ENCODE results near the gene RAC2.

RAC2 gene

GRCh38 chr22:37224757-37225420 lies 19.2 kb downstream of the RAC2 start:
- peak overlapping the region; percentile 98; the same call in 1 of the 2 replicates for H3K27ac ChIP-seq (ENCODE audit: low read length)
- no peaks in the 10 kb centered on the region for H3K27me3 ChIP-seq (replicated peaks; ENCODE audit: insufficient read depth, low read length)
- peaks cover 74% of the 10 kb centered on the region for H3K4me1 ChIP-seq (ENCODE audit: low read length)
- H3K4me3 ChIP-seq (ENCODE audit: low read length), result no peak overlapping the region
- H3K9ac ChIP-seq (ENCODE audit: low read length), result no peak overlapping the region
- peaks cover 89% of the 10 kb centered on the region for H3F3A ChIP-seq (ENCODE audit: insufficient read depth, low read length)
- no peaks in the 10 kb centered on the region for H3K9me2 ChIP-seq (replicated peaks; ENCODE audit: insufficient read depth, low read length)
- H4K20me1 ChIP-seq (ENCODE audit: insufficient read depth, low read length), result no peaks in the 10 kb centered on the region
- peaks cover 54% of the 10 kb centered on the region for H3K79me2 ChIP-seq (ENCODE audit: low read length)
- no peak overlapping the region for H2AFZ ChIP-seq (ENCODE audit: low read length)
- H3K9me3 ChIP-seq (replicated peaks; ENCODE audit: insufficient read depth, low read length), result no peaks in the 10 kb centered on the region
- no peak for TF ChIP-seq CTCF (IDR thresholded peaks at IDR 0.05; ENCODE audit: low read length)
- TF ChIP-seq EZH2 (optimal IDR thresholded peaks at IDR 0.05; ENCODE audit: low read depth, low read length), result no peak
- H3K36me3 ChIP-seq (replicated peaks; ENCODE audit: insufficient read depth, low read length), result peaks cover 24% of the 10 kb centered on the region
- no peak for DNase-seq
- H3K4me2 ChIP-seq (ENCODE audit: low read depth, low read length), result peak overlapping the region; percentile 44; the same call in 1 of the 2 replicates

GRCh38 chr22:37223965-37224551 lies 20.0 kb downstream of the RAC2 start:
- Histone ChIP-seq H3K79me2 (ENCODE audit: low read length) (peaks cover 46% of the 10 kb centered on the region), H3K36me3 (replicated peaks; ENCODE audit: insufficient read depth, low read length) (peaks cover 21% of the 10 kb centered on the region), H3K27me3 (replicated peaks; ENCODE audit: insufficient read depth, low read length) (no peaks in the 10 kb centered on the region), H3K9ac (ENCODE audit: low read length) (no peak overlapping the region), H4K20me1 (ENCODE audit: insufficient read depth, low read length) (no peaks in the 10 kb centered on the region), H3K4me2 (ENCODE audit: low read depth, low read length) (peak overlapping the region; percentile 44), H3K9me3 (replicated peaks; ENCODE audit: insufficient read depth, low read length) (no peaks in the 10 kb centered on the region), H3K9me2 (replicated peaks; ENCODE audit: insufficient read depth, low read length) (no peaks in the 10 kb centered on the region), H3K4me1 (ENCODE audit: low read length) (peaks cover 74% of the 10 kb centered on the region), H3K4me3 (ENCODE audit: low read length) (no peak overlapping the region), H3K27ac (ENCODE audit: low read length) (peak overlapping the region; percentile 98), H2AFZ (ENCODE audit: low read length) (no peak overlapping the region), H3F3A (ENCODE audit: insufficient read depth, low read length) (peaks cover 89% of the 10 kb centered on the region)
- TF ChIP-seq CTCF (IDR thresholded peaks at IDR 0.05; ENCODE audit: low read length) (no peak), EZH2phosphoT487 (IDR thresholded peaks at IDR 0.05; ENCODE audit: low read length) (no peak), EZH2 (optimal IDR thresholded peaks at IDR 0.05; ENCODE audit: low read depth, low read length) (no peak)
- DNase-seq, result peak; percentile 71

GRCh38 chr22:37222440-37222971 lies 21.6 kb downstream of the RAC2 start:
- Histone ChIP-seq H3K4me2 (ENCODE audit: low read depth, low read length) (peak overlapping the region; percentile 53; the same call in 1 of the 2 replicates), H3K9me2 (replicated peaks; ENCODE audit: insufficient read depth, low read length) (no peaks in the 10 kb centered on the region), H3K4me3 (ENCODE audit: low read length) (no peak overlapping the region; the same call in 1 of the 2 replicates), H3K9me3 (replicated peaks; ENCODE audit: insufficient read depth, low read length) (no peaks in the 10 kb centered on the region), H3F3A (ENCODE audit: insufficient read depth, low read length) (peaks cover 88% of the 10 kb centered on the region), H3K4me1 (ENCODE audit: low read length) (peaks cover 77% of the 10 kb centered on the region), H3K27ac (ENCODE audit: low read length) (peak overlapping the region; percentile 98), H3K9ac (ENCODE audit: low read length) (no peak overlapping the region), H4K20me1 (ENCODE audit: insufficient read depth, low read length) (no peaks in the 10 kb centered on the region), H3K27me3 (replicated peaks; ENCODE audit: insufficient read depth, low read length) (no peaks in the 10 kb centered on the region), H3K36me3 (replicated peaks; ENCODE audit: insufficient read depth, low read length) (peaks cover 7% of the 10 kb centered on the region; the same call in 1 of the 2 replicates), H2AFZ (ENCODE audit: low read length) (no peak overlapping the region), H3K79me2 (ENCODE audit: low read length) (peaks cover 31% of the 10 kb centered on the region)
- peak; percentile 77 for DNase-seq
- TF ChIP-seq EZH2 (optimal IDR thresholded peaks at IDR 0.05; ENCODE audit: low read depth, low read length) (no peak), CTCF (IDR thresholded peaks at IDR 0.05; ENCODE audit: low read length) (no peak), EZH2phosphoT487 (IDR thresholded peaks at IDR 0.05; ENCODE audit: low read length) (no peak)

All from MM.1S (cell line).